HepG2 (cell line): ENCODE data around the gene WNK2. TPM values are rescaled to one million over a fixed set of nuclear protein-coding genes. Genes with fewer than 3 reads are reported as not detected.

Experiments
- ETV6 ChIP-seq: sonication (generic); formaldehyde crosslinking; conservative IDR thresholded peaks from 2 replicates; pipeline ENCODE4 v1.4.0; 2020; ENCODE audit warnings: missing genetic modification reagents
- FOXP4 ChIP-seq: sonication (generic); formaldehyde crosslinking; IDR thresholded peaks from 2 replicates; pipeline ENCODE4 v1.4.0; 2020; ENCODE audit warnings: missing genetic modification reagents
- HBP1 ChIP-seq: IDR thresholded peaks from 2 replicates; pipeline ENCODE4 v1.6.1; 2016; ENCODE audit warnings: low read depth, control low read depth
- HDAC2 ChIP-seq: sonication (generic); formaldehyde crosslinking; IDR thresholded peaks from 2 replicates; pipeline ENCODE4 v1.4.0; 2020; ENCODE audit warnings: missing genetic modification reagents
- HNRNPLL ChIP-seq: fragments of 200-400 bp; formaldehyde crosslinking; IDR thresholded peaks from 2 replicates; pipeline ENCODE4 v1.6.1; 2017; ENCODE audit warnings: mild to moderate bottlenecking, low read depth, low read length; ENCODE audit not compliant: poor library complexity, severe bottlenecking
- ISL2 ChIP-seq: sonication (generic); formaldehyde crosslinking; IDR thresholded peaks from 2 replicates; pipeline ENCODE4 v1.5.0; 2020; ENCODE audit warnings: missing genetic modification reagents
- MXI1 ChIP-seq: IDR thresholded peaks from 3 replicates; pipeline ENCODE4 v1.6.1; 2012; ENCODE audit warnings: low read depth, low read length, inconsistent platforms, borderline replicate concordance
- NONO ChIP-seq, 2 experiments: fragments of 450-650 bp in 1 of 2; sonication (generic) in 1 of 2; formaldehyde crosslinking in 1 of 2; IDR thresholded peaks in 1 of 2; conservative IDR thresholded peaks in 1 of 2; 2 replicates each; pipeline versions ENCODE4 v1.6.1 to v1.8.0; 2017 to 2022; ENCODE audit warnings: mild to moderate bottlenecking in 1 of 2, missing genetic modification reagents in 1 of 2, moderate library complexity in 1 of 2
- POGK ChIP-seq: sonication (generic); formaldehyde crosslinking; conservative IDR thresholded peaks from 2 replicates; pipeline ENCODE4 v1.8.0; 2022; ENCODE audit warnings: mild to moderate bottlenecking, moderate library complexity, missing genetic modification reagents
- RBM22 ChIP-seq: fragments of 200-400 bp; formaldehyde crosslinking; optimal IDR thresholded peaks from 2 replicates; pipeline ENCODE3; 2017; ENCODE audit warnings: mild to moderate bottlenecking, low read length, moderate library complexity
- RNF2 ChIP-seq: fragments of 450-650 bp; conservative IDR thresholded peaks from 2 replicates; pipeline ENCODE4 v1.6.1; 2016; ENCODE audit warnings: low read depth
- SETDB1 ChIP-seq: sonication (generic); formaldehyde crosslinking; IDR thresholded peaks from 2 replicates; pipeline ENCODE4 v1.5.1; 2020; ENCODE audit warnings: missing genetic modification reagents, mild to moderate bottlenecking, borderline replicate concordance
- SRY ChIP-seq: sonication (generic); formaldehyde crosslinking; IDR thresholded peaks from 2 replicates; pipeline ENCODE4 v1.8.0; 2022; ENCODE audit warnings: mild to moderate bottlenecking, missing genetic modification reagents
- THAP7 ChIP-seq: sonication (generic); formaldehyde crosslinking; IDR thresholded peaks from 2 replicates; pipeline ENCODE4 v1.8.1; 2023; ENCODE audit warnings: mild to moderate bottlenecking, missing genetic modification reagents
- THYN1 ChIP-seq: sonication (generic); formaldehyde crosslinking; IDR thresholded peaks from 2 replicates; pipeline ENCODE4 v1.8.1; 2023; ENCODE audit warnings: low read depth, mild to moderate bottlenecking, moderate library complexity, missing genetic modification reagents, borderline replicate concordance
- ZFAT ChIP-seq: sonication (generic); formaldehyde crosslinking; conservative IDR thresholded peaks from 2 replicates; pipeline ENCODE4 v1.8.1; 2023; ENCODE audit warnings: missing genetic modification reagents, inconsistent platforms
- ZNF296 ChIP-seq: sonication (generic); formaldehyde crosslinking; conservative IDR thresholded peaks from 2 replicates; pipeline ENCODE4 v1.5.0; 2020; ENCODE audit warnings: mild to moderate bottlenecking, missing genetic modification reagents
- ZNF317 ChIP-seq: sonication (generic); formaldehyde crosslinking; IDR thresholded peaks from 2 replicates; pipeline ENCODE4 v1.5.0; 2020; ENCODE audit warnings: mild to moderate bottlenecking, missing genetic modification reagents
- ZNF329 ChIP-seq: sonication (generic); formaldehyde crosslinking; IDR thresholded peaks from 2 replicates; pipeline ENCODE4 v1.9.0; 2021; ENCODE audit warnings: low read depth, mild to moderate bottlenecking, missing genetic modification reagents
- ZNF597 ChIP-seq: sonication (generic); formaldehyde crosslinking; IDR thresholded peaks from 2 replicates; pipeline ENCODE4 v1.5.0; 2020; ENCODE audit warnings: missing genetic modification reagents
- ZNF749 ChIP-seq: sonication (generic); formaldehyde crosslinking; IDR thresholded peaks from 2 replicates; pipeline ENCODE4 v1.8.0; 2022; ENCODE audit warnings: mild to moderate bottlenecking, missing genetic modification reagents, moderate library complexity, borderline replicate concordance
- ZNF792 ChIP-seq: IDR thresholded peaks from 2 replicates; pipeline ENCODE4 v1.6.1; 2016
- polyA plus RNA-seq, 8 experiments: library from polyadenylated mRNA; depleted of rRNA in 3 of 8; stranded (reverse) in 7 of 8; unstranded in 1 of 8; fragments of >200 nt; fragmentation: Illumina TruSeq in 4 of 8; extraction: Trizol in 4 of 8; gene quantifications; 2 replicates each; pipeline versions ENCODE4 v1.2.1 to v1.2.3, GENCODE V29; 2011 to 2016; ENCODE audit warnings: low read depth in 4 of 8, missing spikeins in 1 of 8, mixed read lengths in 1 of 8; ENCODE audit not compliant: insufficient read depth in 1 of 8
- total RNA-seq, 5 experiments: library from RNA; depleted of rRNA; stranded (reverse); fragments of >200 nt; fragmentation: Illumina TruSeq; extraction: Trizol; gene quantifications; 2 replicates each; pipeline ENCODE4 v1.2.3, GENCODE V29; 2016; ENCODE audit warnings: low read depth in 1 of 5

The WNK2 gene
- total and polyA plus RNA-seq, 2 of the 13 experiments (the other 11 are each of a cell fraction or from before 2014, with no cell fraction given): 10.5 to 12.0 TPM

GRCh38 chr9:93183663-93184431 lies at the start of gene WNK2 (continued):
- TF ChIP-seq RBM22 (no peak), HNRNPLL (peak; percentile 19), RNF2 (peak; percentile 79; the same call in 1 of the 2 replicates), ISL2 (no peak), THYN1 (CRISPR knock-in tag) (no peak), SRY (CRISPR knock-in tag) (0 out of 2 replicates have a peak, but pooled peaks have one; percentile 9), HDAC2 (CRISPR knock-in tag) (no peak), ZNF597 (CRISPR knock-in tag) (no peak), ZNF749 (CRISPR knock-in tag) (0 out of 2 replicates have a peak, but pooled peaks have one; percentile 44), NONO (IDR thresholded peaks at IDR 0.05) (no peak), NONO (CRISPR knock-in tag; conservative IDR thresholded peaks at IDR 0.05) (no peak), MXI1 (0 out of 3 replicates have a peak, but pooled peaks have one; percentile 32), ZNF317 (CRISPR knock-in tag) (no peak), HBP1 (CRISPR knock-in tag) (no peak), ZNF296 (CRISPR knock-in tag) (no peak), THAP7 (CRISPR knock-in tag) (no peak), ZFAT (CRISPR knock-in tag) (no peak), ZNF329 (CRISPR knock-in tag) (0 out of 2 replicates have a peak, but pooled peaks have one; percentile 33), FOXP4 (CRISPR knock-in tag) (no peak), ETV6 (CRISPR knock-in tag) (no peak), ZNF792 (CRISPR knock-in tag) (no peak), SETDB1 (CRISPR knock-in tag) (no peak), POGK (CRISPR knock-in tag) (peak; percentile 37; the same call in 1 of the 2 replicates)
